Stimulated activated CD4-positive, alpha-beta T cell treated with anti-CD3 and anti-CD28 coated beads, Interleukin-1b, Interleukin-23, amount 100 ng/mL, for 1 hour (primary cell): ENCODE results near the gene SETD6.
A peak's percentile ranks its signal among the peaks of the same experiment; 100 is the strongest.

ENCODE experiments used
- DNase-seq, 2 donors: peaks; one replicate each; pipeline ENCODE4 v3.0.0-alpha.2; 2020; ENCODE audit warnings: low read depth in 2 of 2

SETD6 gene

GRCh38 chr16:58493756-58494431 is 21.4 kb upstream of the SETD6 start:
- no peak for DNase-seq

GRCh38 chr16:58494981-58495520 is 20.3 kb upstream of the SETD6 start:
- peak in 1 of 2 donors; percentile 12 for DNase-seq

GRCh38 chr16:58495521-58496331 is 19.6 kb upstream of the SETD6 start:
- no peak for DNase-seq

GRCh38 chr16:58497468-58497867 is 17.8 kb upstream of the SETD6 start:
- DNase-seq, result no peak

GRCh38 chr16:58497935-58498334 is 17.4 kb upstream of the SETD6 start:
- no peak for DNase-seq

GRCh38 chr16:58498341-58499091 is 16.8 kb upstream of the SETD6 start:
- DNase-seq, result no peak

GRCh38 chr16:58499092-58499511 is 16.2 kb upstream of the SETD6 start:
- no peak for DNase-seq

GRCh38 chr16:58499615-58500351 is 15.5 kb upstream of the SETD6 start, which contains the start of gene NDRG4:
Gene NDRG4 (plus strand): TSS chr16:58500143. CDS start chr16:58500249, 106 bp downstream.
- DNase-seq, result no peak

GRCh38 chr16:58500430-58501241 is 14.7 kb upstream of the SETD6 start:
- no peak for DNase-seq

GRCh38 chr16:58501242-58502131 is 13.8 kb upstream of the SETD6 start:
- peak in 1 of 2 donors; percentile 18 for DNase-seq

- no peak for DNase-seq
Measured at GRCh38 chr16:58502217-58502921, 12.9 kb upstream of the SETD6 start.

- DNase-seq, result no peak
Measured at GRCh38 chr16:58503166-58503862, 12.0 kb upstream of the SETD6 start.

GRCh38 chr16:58503863-58504688 is 11.2 kb upstream of the SETD6 start:
- DNase-seq, result no peak

- no peak for DNase-seq
Measured at GRCh38 chr16:58506241-58507194, 8.8 kb upstream of the SETD6 start.

GRCh38 chr16:58507195-58507962 is 7.9 kb upstream of the SETD6 start:
- DNase-seq, result no peak
